Trophoblast cell (in vitro differentiated cells and primary cell): ENCODE measurements around the gene TYMP.

ENCODE experiments used
- DNase-seq, 2 donors: peaks; one replicate each; pipeline ENCODE4 v3.0.0-alpha.2; 2016
- H2AFZ ChIP-seq: 2 replicates; pipeline ENCODE4 v1.6.1; 2013; ENCODE audit warnings: low read length, moderate library complexity, mild to moderate bottlenecking; ENCODE audit not compliant: insufficient read depth, poor library complexity
- H2AK5ac ChIP-seq: 2 replicates; pipeline ENCODE4 v1.6.1; 2013; ENCODE audit warnings: mild to moderate bottlenecking, low read length
- H2BK120ac ChIP-seq: 2 replicates; pipeline ENCODE4 v1.6.1; 2013; ENCODE audit warnings: low read length, mild to moderate bottlenecking, moderate library complexity; ENCODE audit not compliant: insufficient read depth, poor library complexity
- H2BK12ac ChIP-seq: 2 replicates; pipeline ENCODE4 v1.6.1; 2013; ENCODE audit warnings: mild to moderate bottlenecking, low read length, moderate library complexity
- H2BK5ac ChIP-seq: 2 replicates; pipeline ENCODE4 v1.6.1; 2013; ENCODE audit warnings: low read length, low read depth, moderate library complexity, mild to moderate bottlenecking; ENCODE audit not compliant: poor library complexity
- H3K14ac ChIP-seq: 2 replicates; pipeline ENCODE4 v1.6.1; 2013; ENCODE audit warnings: mild to moderate bottlenecking, low read length
- H3K18ac ChIP-seq: 2 replicates; pipeline ENCODE4 v1.6.1; 2013; ENCODE audit warnings: mild to moderate bottlenecking, low read length
- H3K23ac ChIP-seq: 2 replicates; pipeline ENCODE4 v1.6.1; 2013; ENCODE audit warnings: low read length
- H3K27ac ChIP-seq: 2 replicates; pipeline ENCODE4 v1.5.1; 2013; ENCODE audit warnings: low read depth, mild to moderate bottlenecking, inconsistent platforms, low read length, moderate library complexity
- H3K27me3 ChIP-seq: 2 replicates; pipeline ENCODE4 v1.6.1; 2013; ENCODE audit warnings: inconsistent platforms, mild to moderate bottlenecking, low read length, moderate library complexity; ENCODE audit not compliant: insufficient read depth
- H3K36me3 ChIP-seq, 2 experiments: 1 replicate in 1 of 2; 2 replicates in 1 of 2; pipeline ENCODE4 v1.6.1; 2013; ENCODE audit warnings: low read length in 2 of 2, mild to moderate bottlenecking in 2 of 2, moderate library complexity in 1 of 2; ENCODE audit not compliant: insufficient read depth in 2 of 2, control insufficient read depth in 1 of 2
- H3K4ac ChIP-seq: 2 replicates; pipeline ENCODE4 v1.6.1; 2013; ENCODE audit warnings: low read depth, mild to moderate bottlenecking, low read length, moderate library complexity
- H3K4me1 ChIP-seq, 2 experiments: 1 replicate in 1 of 2; 2 replicates in 1 of 2; pipeline ENCODE4 v1.6.1; 2013; ENCODE audit warnings: low read length in 2 of 2, mild to moderate bottlenecking in 2 of 2, moderate library complexity in 1 of 2; ENCODE audit not compliant: insufficient read depth in 2 of 2, control insufficient read depth in 1 of 2
- H3K4me2 ChIP-seq: 2 replicates; pipeline ENCODE4 v1.6.1; 2013; ENCODE audit warnings: inconsistent platforms, mild to moderate bottlenecking, low read length, moderate library complexity
- H3K4me3 ChIP-seq: 2 replicates; pipeline ENCODE4 v1.5.1; 2013; ENCODE audit warnings: mild to moderate bottlenecking, low read depth, low read length, inconsistent platforms
- H3K79me1 ChIP-seq: one replicate; pipeline ENCODE4 v1.6.1; 2013; ENCODE audit warnings: low read length
- H3K79me2 ChIP-seq: 2 replicates; pipeline ENCODE4 v1.6.1; 2013; ENCODE audit warnings: low read length, mild to moderate bottlenecking; ENCODE audit not compliant: control insufficient read depth, insufficient read depth, poor library complexity
- H3K9ac ChIP-seq: 2 replicates; pipeline ENCODE4 v1.6.1; 2013; ENCODE audit warnings: mild to moderate bottlenecking, low read length
- H3K9me3 ChIP-seq: 2 replicates; pipeline ENCODE4 v1.6.1; 2013; ENCODE audit warnings: low read depth, mild to moderate bottlenecking, control low read depth, inconsistent platforms, low read length; ENCODE audit not compliant: insufficient read depth
- H4K12ac ChIP-seq: 2 replicates; pipeline ENCODE4 v1.6.1; 2013; ENCODE audit warnings: low read depth, mild to moderate bottlenecking, low read length, moderate library complexity
- H4K8ac ChIP-seq: 2 replicates; pipeline ENCODE4 v1.6.1; 2013; ENCODE audit warnings: low read depth, mild to moderate bottlenecking, low read length, moderate library complexity
- H4K91ac ChIP-seq: one replicate; pipeline ENCODE4 v1.6.1; 2013; ENCODE audit warnings: low read depth, mild to moderate bottlenecking, low read length, moderate library complexity
- WGBS: extraction: QIAGEN DNeasy Blood & Tissue Kit; methylation state at CpG from one replicate; pipeline ENCODE4 v1.1.7; 2013; ENCODE audit warnings: missing lambda C conversion rate; ENCODE audit not compliant: insufficient read length, insufficient coverage; ENCODE audit errors: extremely low coverage; 5-methylcytosine and 5-hydroxymethylcytosine counted together

TYMP gene

DNA sequence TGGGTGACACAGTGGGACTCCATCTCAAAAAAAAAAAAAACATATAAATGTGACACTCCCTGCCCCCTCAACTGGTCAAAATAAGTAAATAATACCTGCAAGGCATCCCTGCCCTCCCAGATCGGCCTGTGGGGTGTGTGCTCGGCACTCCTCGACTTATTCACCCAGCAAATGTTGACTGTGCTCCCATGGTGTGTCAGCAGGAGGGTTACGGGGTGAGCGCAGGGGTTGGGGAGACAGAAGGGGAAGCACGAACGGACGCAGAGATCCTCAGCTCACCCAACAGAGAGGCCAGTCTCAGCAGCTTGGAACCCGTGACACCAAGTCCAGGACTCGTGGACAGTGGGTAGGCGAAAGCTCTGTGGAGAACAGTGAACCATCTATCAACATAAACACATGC is 50.1 kb downstream of the TYMP start:
- Histone ChIP-seq H3K79me1 (peaks cover 13% of the 10 kb centered on the region), H3K4ac (no peak overlapping the region), H3K36me3 (no peaks in the 10 kb centered on the region), H2AK5ac (no peak overlapping the region), H3K23ac (no peak overlapping the region), H4K8ac (no peak overlapping the region), H2BK5ac (no peak overlapping the region), H2BK12ac (no peak overlapping the region), H4K12ac (no peak overlapping the region), H2BK120ac (no peak overlapping the region), H3K79me2 (peaks cover 7% of the 10 kb centered on the region), H3K9ac (no peak overlapping the region), H4K91ac (no peak overlapping the region), H3K18ac (no peak overlapping the region), H3K4me3 (peak overlapping the region; percentile 0), H3K4me2 (no peak overlapping the region), H2AFZ (no peak overlapping the region), H3K14ac (no peak overlapping the region), H3K27me3 (peaks cover 17% of the 10 kb centered on the region), H3K4me1 (peaks cover 10 to 12% of the 10 kb centered on the region in 2 experiments), H3K9me3 (peaks cover 7% of the 10 kb centered on the region), H3K27ac (no peak overlapping the region)
- WGBS, result no CpG with 5 or more reads among the region's 11 CpGs
- no peak for DNase-seq

- H3K23ac ChIP-seq, result no peak overlapping the region
Observed at GRCh38 chr22:50477923-50478322, 51.9 kb downstream of the TYMP start.

GRCh38 chr22:50476868-50477267 is 52.9 kb downstream of the TYMP start:
- no peak overlapping the region for H3K4me2 ChIP-seq
- H2BK12ac ChIP-seq, result no peak overlapping the region
- peaks cover 11% of the 10 kb centered on the region for H3K79me1 ChIP-seq
- no peak overlapping the region for H2AK5ac ChIP-seq
- H3K36me3 ChIP-seq, result peaks cover 0 to 3% of the 10 kb centered on the region in 2 experiments
- H2BK120ac ChIP-seq, result no peak overlapping the region
- H3K18ac ChIP-seq, result no peak overlapping the region
- no peak overlapping the region for H2BK5ac ChIP-seq
- no peak overlapping the region for H3K14ac ChIP-seq
- no peak overlapping the region for H3K4ac ChIP-seq
- H3K9ac ChIP-seq, result no peak overlapping the region
- no peak overlapping the region for H2AFZ ChIP-seq
- H3K4me3 ChIP-seq, result no peak overlapping the region
- H4K8ac ChIP-seq, result no peak overlapping the region
- peaks cover 16% of the 10 kb centered on the region for H3K27me3 ChIP-seq
- WGBS, result no CpG with 5 or more reads among the region's 7 CpGs
- H4K91ac ChIP-seq, result peak overlapping the region; percentile 19
- no peak overlapping the region for H3K23ac ChIP-seq
- peaks cover 20% of the 10 kb centered on the region for H3K79me2 ChIP-seq
- H4K12ac ChIP-seq, result no peak overlapping the region
- no peak for DNase-seq
- H3K4me1 ChIP-seq, result peaks cover 21 to 28% of the 10 kb centered on the region in 2 experiments
- H3K27ac ChIP-seq, result no peak overlapping the region
- peaks cover 7% of the 10 kb centered on the region for H3K9me3 ChIP-seq

More at GRCh38 chr22:50477923-50478322, 51.9 kb downstream of the TYMP start:
- Histone ChIP-seq H3K79me1 (peaks cover 13% of the 10 kb centered on the region), H3K4ac (no peak overlapping the region), H4K91ac (no peak overlapping the region), H4K8ac (no peak overlapping the region), H2AFZ (no peak overlapping the region), H3K4me2 (no peak overlapping the region), H3K18ac (no peak overlapping the region), H4K12ac (no peak overlapping the region), H3K14ac (no peak overlapping the region), H3K9ac (no peak overlapping the region), H3K4me1 (peaks cover 15 to 19% of the 10 kb centered on the region in 2 experiments), H2BK120ac (no peak overlapping the region), H2BK5ac (no peak overlapping the region), H3K27me3 (peaks cover 17% of the 10 kb centered on the region), H3K79me2 (peaks cover 18% of the 10 kb centered on the region), H3K36me3 (no peaks in the 10 kb centered on the region), H2BK12ac (no peak overlapping the region), H3K4me3 (no peak overlapping the region), H3K27ac (no peak overlapping the region), H2AK5ac (no peak overlapping the region), H3K9me3 (peaks cover 7% of the 10 kb centered on the region)
- no peak for DNase-seq
- no CpG with 5 or more reads among the region's 12 CpGs for WGBS
